Osteoblast (primary cell): Measurements from ENCODE around the gene VILL. TPM values are rescaled to one million over a fixed set of nuclear protein-coding genes. Genes with fewer than 3 reads are reported as not detected.
A peak's percentile ranks its signal among the peaks of the same experiment; 100 is the strongest.

Source experiments
- DNase-seq: peaks from one replicate; pipeline ENCODE4 v3.0.0; 2011; ENCODE audit warnings: low spot score, mixed read lengths; ENCODE audit not compliant: insufficient read length; ENCODE audit errors: missing footprints
- H2AFZ ChIP-seq: 2 replicates; pipeline ENCODE4 v1.6.0; 2011; ENCODE audit warnings: mild to moderate bottlenecking, low read length
- H3K27ac ChIP-seq: 2 replicates; pipeline ENCODE4 v1.5.1; 2011; ENCODE audit warnings: mild to moderate bottlenecking, low read depth, low read length, moderate library complexity
- H3K27me3 ChIP-seq: 2 replicates; pipeline ENCODE4 v1.6.0; 2012; ENCODE audit warnings: mild to moderate bottlenecking, control low read depth, inconsistent platforms, low read length, moderate library complexity; ENCODE audit not compliant: insufficient read depth
- H3K36me3 ChIP-seq: 2 replicates; pipeline ENCODE4 v1.5.1; 2011; ENCODE audit warnings: mild to moderate bottlenecking, low read length, control low read depth, moderate library complexity; ENCODE audit not compliant: insufficient read depth
- H3K4me1 ChIP-seq: 2 replicates; pipeline ENCODE4 v1.5.1; 2011; ENCODE audit warnings: mild to moderate bottlenecking, low read length, control low read depth, moderate library complexity; ENCODE audit not compliant: insufficient read depth
- H3K4me2 ChIP-seq: 2 replicates; pipeline ENCODE4 v1.6.0; 2011; ENCODE audit warnings: mild to moderate bottlenecking, low read length; ENCODE audit not compliant: insufficient read depth
- H3K4me3 ChIP-seq: fragments of 200-600 bp; sonication (generic); 3 replicates; pipeline ENCODE4 v1.5.1; 2012; ENCODE audit warnings: mild to moderate bottlenecking, low read length, inconsistent platforms; ENCODE audit not compliant: insufficient read depth
- H3K79me2 ChIP-seq: 2 replicates; pipeline ENCODE4 v1.6.0; 2012; ENCODE audit warnings: mild to moderate bottlenecking, low read length, control low read depth, inconsistent platforms; ENCODE audit not compliant: insufficient read depth
- H3K9me3 ChIP-seq: 2 replicates; pipeline ENCODE4 v1.5.1; 2011; ENCODE audit warnings: low read depth, low read length, control low read depth
- H4K20me1 ChIP-seq: 2 replicates; pipeline ENCODE4 v1.6.0; 2012; ENCODE audit warnings: mild to moderate bottlenecking, low read length, control low read depth; ENCODE audit not compliant: insufficient read depth
- CTCF ChIP-seq: IDR thresholded peaks from 2 replicates; pipeline ENCODE4 v1.5.1; 2011; ENCODE audit warnings: mild to moderate bottlenecking, low read depth, low read length, moderate library complexity; ENCODE audit errors: extremely low read depth
- total RNA-seq: library from RNA; depleted of rRNA; stranded (reverse); fragments of >200 nt; gene quantifications from 2 replicates; pipeline ENCODE4 v1.2.3, GENCODE V29; 2012

Gene VILL
- total RNA-seq, result 6.8 and 7.6 TPM in 2 replicates

DNA sequence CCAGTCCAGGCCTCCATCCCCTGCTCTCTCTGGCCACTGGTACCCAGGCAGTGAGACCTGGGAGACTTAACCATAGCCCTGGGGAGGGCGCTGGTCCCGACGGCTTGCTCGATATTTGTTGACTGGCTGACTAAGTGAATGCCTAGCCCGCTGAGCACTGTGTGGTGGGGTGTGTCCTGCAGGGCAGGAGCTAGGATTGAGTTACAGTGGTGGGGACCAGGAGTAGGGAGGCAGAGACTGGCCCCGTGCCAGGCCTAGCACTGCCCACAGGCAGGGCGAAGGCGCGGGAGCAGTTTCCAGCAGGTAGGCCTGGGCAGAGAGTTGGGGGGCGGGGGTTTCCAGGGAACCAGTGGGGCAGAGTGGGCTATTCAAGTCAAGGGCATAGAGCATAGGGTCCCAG is at the start of gene VILL:
TSS of gene VILL (plus strand) at position 260 of the 400 bp plus-strand sequence. CDS start 2,887 bp downstream, outside the sequence.
- Histone ChIP-seq H3K4me1 (peaks cover 13% of the 10 kb centered on the region), H3K4me3 (no peak within 1 kb of the TSS), H4K20me1 (no peaks in the 10 kb centered on the region), H2AFZ (no peak within 1 kb of the TSS), H3K36me3 (no peaks in the 10 kb centered on the region), H3K27ac (no peak within 1 kb of the TSS), H3K4me2 (no peak within 1 kb of the TSS), H3K27me3 (no peaks in the 10 kb centered on the region), H3K9me3 (no peaks in the 10 kb centered on the region), H3K79me2 (no peaks in the 10 kb centered on the region)
- DNase-seq, result peak; percentile 48
- no peak for TF ChIP-seq CTCF

GRCh38 chr3:37941608-37942508 is 48.7 kb upstream of the VILL start:
- Histone ChIP-seq H3K36me3 (no peaks in the 10 kb centered on the region), H3K27me3 (no peaks in the 10 kb centered on the region), H3K79me2 (peaks cover 38% of the 10 kb centered on the region), H2AFZ (no peak overlapping the region), H3K4me2 (no peak overlapping the region), H3K27ac (no peak overlapping the region), H3K9me3 (no peaks in the 10 kb centered on the region), H4K20me1 (peaks cover 4% of the 10 kb centered on the region), H3K4me3 (no peak overlapping the region), H3K4me1 (peaks cover 37% of the 10 kb centered on the region)
- no peak for DNase-seq
- no peak for TF ChIP-seq CTCF

GRCh38 chr3:37942646-37943045 is 47.9 kb upstream of the VILL start:
- H3K27ac ChIP-seq, result no peak overlapping the region
- peaks cover 34% of the 10 kb centered on the region for H3K79me2 ChIP-seq

More at GRCh38 chr3:37942646-37943045, 47.9 kb upstream of the VILL start:
- Histone ChIP-seq H3K4me3 (no peak overlapping the region), H3K27me3 (no peaks in the 10 kb centered on the region), H3K9me3 (no peaks in the 10 kb centered on the region), H3K36me3 (no peaks in the 10 kb centered on the region), H4K20me1 (no peaks in the 10 kb centered on the region), H3K4me2 (no peak overlapping the region), H3K4me1 (peaks cover 29% of the 10 kb centered on the region), H2AFZ (no peak overlapping the region)
- TF ChIP-seq CTCF, result no peak
- no peak for DNase-seq
